HK-2 (cell line): ENCODE results near the gene AIG1.
A peak's percentile ranks its signal among the peaks of the same experiment; 100 is the strongest.
"Not testable (repeated sequence)": the region's sequence is repeated elsewhere in the genome, so short reads cannot be mapped to it uniquely, and the experiment has no call there.

Experiments
- DNase-seq: peaks from one replicate; pipeline ENCODE4 v3.0.0-alpha.2; 2018; ENCODE audit not compliant: unreplicated experiment

The AIG1 gene

DNA sequence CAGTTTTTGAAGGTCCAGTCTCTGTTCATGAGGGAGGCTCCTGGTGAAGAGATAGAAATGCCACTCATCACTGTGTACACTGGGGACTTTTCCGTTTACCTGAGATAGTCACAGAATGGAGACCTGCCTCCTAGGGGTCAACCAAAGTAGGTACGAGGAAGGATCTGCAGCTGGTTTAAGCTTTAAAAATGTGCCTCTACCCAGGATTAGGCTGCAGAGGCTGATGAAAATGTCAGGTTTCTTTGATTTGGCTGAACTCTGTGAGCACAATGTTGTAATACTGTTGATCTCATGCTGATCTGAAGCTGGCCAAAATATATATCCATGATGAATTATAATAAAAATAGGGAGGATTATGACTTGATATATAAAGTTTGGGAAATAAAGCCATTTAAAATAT is 207.1 kb downstream of the AIG1 start:
- no peak for DNase-seq

DNA sequence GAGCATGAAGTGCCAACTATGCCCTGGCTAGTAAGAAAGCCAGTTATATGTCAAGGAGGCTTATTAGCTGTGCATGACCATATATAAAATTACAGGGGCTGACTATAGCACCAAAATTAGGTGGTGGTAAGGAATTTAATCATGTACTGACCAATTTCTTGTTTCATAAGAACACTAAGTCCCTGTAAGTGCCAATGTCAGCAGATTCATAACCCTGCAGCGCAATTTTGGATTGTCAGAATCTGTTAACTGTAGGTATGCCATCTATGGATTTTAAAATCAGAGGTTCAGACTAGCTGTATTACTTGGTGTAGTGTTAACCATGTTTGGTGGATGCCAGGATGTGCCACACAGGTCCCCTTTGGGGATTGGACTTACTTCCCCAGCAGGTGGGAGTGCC is 207.8 kb downstream of the AIG1 start:
- no peak for DNase-seq

DNA sequence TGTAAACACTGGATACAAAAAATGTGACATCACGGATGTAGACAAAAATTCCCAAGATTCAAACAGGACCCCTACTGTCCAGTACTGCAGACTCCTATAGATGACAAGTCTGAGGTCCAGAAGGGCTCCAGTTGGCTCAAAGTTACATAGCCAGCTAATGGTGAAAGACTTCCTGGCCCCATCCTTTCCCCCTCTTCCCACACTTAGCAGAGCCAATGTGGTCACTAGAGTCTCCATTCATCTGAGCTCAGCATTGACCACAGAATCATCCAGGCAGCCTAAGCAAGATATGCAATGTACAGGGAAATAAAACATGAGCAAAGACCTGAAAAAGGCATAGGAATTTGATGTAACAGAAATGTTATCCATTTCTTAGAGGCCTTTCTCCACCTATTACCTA is 209.3 kb downstream of the AIG1 start:
- no peak for DNase-seq

DNA sequence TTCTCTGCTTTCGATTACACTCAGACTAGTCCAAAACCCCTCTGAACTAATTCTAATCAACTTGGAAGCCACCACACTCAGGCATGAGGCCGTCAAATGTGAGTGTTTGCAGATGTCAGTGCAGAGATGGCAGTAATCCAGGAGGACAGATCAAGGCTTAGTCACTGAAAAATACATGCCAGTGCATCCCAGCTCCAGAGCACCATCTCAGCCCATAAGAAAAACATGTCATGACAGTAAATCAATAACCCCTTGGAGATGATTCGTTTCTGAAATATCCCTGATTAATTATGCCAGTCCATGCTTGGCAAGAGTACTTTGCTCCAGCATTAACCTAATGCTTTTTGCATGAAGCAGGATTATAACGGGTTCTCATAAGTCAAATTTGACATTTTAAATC is 210.3 kb downstream of the AIG1 start:
- peak; percentile 44 for DNase-seq

- no peak for DNase-seq
Measured at GRCh38 chr6:143276436-143276835, 215.7 kb downstream of the AIG1 start.

GRCh38 chr6:143279385-143279784 is 218.7 kb downstream of the AIG1 start:
- no peak for DNase-seq

- DNase-seq, result no peak
Measured at GRCh38 chr6:143283887-143284645, 223.4 kb downstream of the AIG1 start.

DNA sequence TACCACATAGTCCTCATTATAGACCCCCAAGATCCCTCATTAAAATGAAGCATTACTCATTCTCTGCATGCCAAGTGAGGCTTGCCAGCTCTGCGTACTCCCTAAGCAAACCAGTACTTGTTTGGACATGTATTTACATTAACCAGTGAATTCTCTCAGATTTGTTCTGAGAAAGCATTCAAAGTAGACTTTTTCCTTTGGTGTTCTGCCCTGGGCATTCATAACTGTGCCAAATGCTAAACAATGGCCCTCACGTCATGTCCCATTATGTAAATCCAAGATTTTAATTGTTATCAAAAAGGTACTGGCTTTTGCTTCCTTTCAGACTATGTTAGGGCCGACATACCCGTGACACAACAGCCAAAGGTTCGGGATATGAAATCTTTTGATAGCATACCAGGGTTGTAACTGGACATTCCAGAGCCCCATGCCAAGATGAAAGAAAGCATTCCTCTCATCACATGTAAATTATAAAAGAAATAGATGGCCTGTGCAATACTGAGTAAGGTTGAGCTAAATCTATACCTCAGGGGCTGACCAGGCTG is 225.6 kb downstream of the AIG1 start:
- no peak for DNase-seq

- DNase-seq, result no peak
Measured at GRCh38 chr6:143288923-143289322, 228.2 kb downstream of the AIG1 start.

DNA sequence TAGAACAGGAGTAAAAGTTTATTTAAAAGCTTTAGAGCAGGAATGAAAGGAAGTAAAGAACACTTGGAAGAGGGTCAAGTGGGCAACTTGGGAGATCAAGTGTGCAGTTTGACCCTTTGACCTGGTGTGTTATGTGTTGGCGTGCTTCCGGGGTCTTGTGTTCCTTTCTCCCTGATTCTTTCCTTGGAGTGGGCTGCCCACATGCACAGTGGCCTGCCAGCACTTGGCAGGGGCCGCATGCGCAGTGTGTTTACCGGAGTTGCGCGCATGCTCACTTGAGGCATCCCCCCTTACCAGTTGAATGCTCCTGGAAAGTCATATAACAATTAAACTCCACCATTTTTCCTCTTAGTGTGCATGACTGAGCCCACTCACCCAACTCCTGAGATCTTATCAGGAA is 229.5 kb downstream of the AIG1 start:
- no peak for DNase-seq

GRCh38 chr6:143293523-143293922 is 232.8 kb downstream of the AIG1 start:
- no peak for DNase-seq

DNA sequence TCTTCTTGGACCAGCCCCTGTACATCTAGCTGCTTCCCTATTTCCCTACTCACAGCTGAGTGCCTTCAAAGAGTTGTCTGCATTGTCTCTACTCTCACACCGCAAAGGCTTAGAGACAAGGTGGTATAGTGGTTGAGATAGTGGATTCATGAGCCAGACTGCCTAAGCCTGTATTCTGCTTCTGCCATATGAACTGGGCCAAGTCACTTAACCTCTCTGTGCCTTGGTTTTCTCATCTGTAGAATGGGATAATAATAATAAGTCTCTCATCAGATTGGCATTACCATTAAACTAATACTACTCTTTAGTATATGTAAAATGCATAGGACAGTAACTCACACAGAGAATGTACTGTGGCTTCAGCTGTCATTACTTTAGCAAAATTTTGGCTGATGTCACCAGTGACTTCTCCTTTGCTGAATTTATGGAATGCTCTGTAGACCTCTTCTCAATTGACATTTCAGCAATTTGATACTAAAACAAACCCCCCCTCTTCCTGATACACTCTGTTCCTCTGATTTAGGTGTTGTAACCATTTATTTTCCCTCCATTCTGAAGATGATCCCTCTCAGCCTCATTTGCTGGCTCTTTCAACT is 233.7 kb downstream of the AIG1 start:
- no peak for DNase-seq

DNA sequence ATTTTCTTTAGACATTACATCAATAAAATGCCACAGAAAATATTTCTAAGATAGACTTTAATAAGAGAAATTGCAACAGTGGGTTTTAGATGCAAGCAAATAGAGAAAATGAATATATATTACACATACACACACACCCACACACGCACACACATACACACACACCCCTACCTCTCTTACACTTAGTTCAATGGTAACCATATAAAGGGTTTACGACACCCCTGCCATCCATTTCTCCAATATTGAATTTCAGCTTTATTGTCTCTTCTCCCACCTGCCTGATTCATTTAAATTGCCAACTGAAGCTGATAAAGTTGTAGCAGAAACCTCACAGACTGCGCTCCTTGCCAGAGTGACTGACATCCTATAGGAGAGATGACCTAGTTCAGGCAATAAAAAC is 235.2 kb downstream of the AIG1 start:
- no peak for DNase-seq

DNA sequence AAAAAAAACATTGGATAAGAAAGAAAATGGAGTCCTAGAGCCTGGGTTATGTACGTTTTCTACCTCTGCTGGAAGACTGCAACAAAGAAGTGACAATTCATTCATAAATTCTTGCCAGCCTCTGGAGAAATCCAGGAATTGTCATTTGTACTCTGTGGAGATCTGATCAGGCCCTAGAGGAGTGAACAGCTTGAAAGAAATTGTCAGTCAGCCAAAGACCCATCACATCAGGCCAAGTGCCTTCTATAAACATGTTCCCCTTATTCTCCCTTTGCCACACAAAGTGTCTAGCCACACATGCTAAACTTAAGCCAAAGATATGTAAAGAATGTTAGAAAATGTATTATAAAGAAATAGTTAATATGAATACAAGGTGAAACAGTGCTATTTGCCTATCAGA is 237.4 kb downstream of the AIG1 start:
- DNase-seq, result no peak

GRCh38 chr6:143299253-143300166 is 238.8 kb downstream of the AIG1 start:
- DNase-seq, result no peak

GRCh38 chr6:143301188-143301587 is 240.5 kb downstream of the AIG1 start:
- DNase-seq, result no peak

- DNase-seq, result not testable (repeated sequence)
Measured at GRCh38 chr6:143307760-143308159, 247.1 kb downstream of the AIG1 start.

- no peak for DNase-seq
Measured at GRCh38 chr6:143313163-143313562, 252.5 kb downstream of the AIG1 start.

DNA sequence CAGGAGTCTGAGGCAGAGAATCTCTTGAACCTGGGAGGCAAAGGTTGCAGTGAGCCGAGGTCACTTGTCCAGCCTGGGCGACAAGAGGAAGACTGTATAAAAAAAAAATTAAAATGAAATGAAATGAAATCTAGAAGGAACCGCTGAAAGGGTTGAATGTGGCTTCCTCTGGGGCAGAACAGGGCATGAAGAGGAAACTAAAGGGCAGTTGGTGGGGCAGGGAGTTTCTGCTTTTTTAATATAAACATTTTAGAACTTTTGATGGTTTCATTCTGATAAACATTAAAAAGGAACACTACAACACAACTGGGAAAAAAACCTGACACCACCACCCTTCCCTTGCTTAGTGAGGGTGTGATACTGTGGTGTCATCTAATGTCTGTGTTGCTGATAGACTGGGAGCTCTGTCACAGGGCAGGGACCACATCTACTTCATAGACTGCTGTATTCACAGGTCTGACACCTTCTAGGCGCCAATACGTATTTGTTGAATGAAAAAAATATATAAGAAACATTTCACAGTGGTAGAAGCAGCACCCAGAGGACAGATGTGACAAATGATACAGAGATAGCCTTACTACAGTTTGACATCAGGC is 260.9 kb downstream of the AIG1 start:
- no peak for DNase-seq

DNA sequence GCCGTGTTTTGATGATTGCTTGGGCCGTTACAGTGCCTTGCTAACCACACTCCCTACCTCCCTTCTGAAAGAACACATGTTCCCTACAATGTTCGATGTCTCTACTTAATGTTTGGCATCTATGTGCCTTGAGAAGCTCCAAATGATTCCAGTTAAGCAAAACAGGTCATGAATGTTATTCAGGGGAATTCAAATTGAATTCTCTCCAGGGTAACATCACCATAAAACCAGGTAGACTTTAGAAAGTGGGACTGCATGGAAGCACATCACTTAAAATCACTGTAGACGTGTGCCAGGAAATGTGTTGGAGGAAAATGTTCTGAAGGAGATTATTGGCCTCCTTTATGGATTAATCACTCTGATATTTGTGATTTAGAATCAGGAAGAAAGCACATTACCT is 261.7 kb downstream of the AIG1 start:
- DNase-seq, result no peak

- no peak for DNase-seq
Measured at GRCh38 chr6:143323729-143324470, 263.2 kb downstream of the AIG1 start.
